Mesendoderm (in vitro differentiated cells): ENCODE data around the gene ATP6V0C.
"Not testable (repeated sequence)": the region's sequence is repeated elsewhere in the genome, so short reads cannot be mapped to it uniquely, and the experiment has no call there.

Experiments used
- DNase-seq: peaks from one replicate; pipeline ENCODE4 v3.0.0; 2013
- H2AK5ac ChIP-seq: 2 replicates; pipeline ENCODE4 v1.6.1; 2013; ENCODE audit warnings: low read length, inconsistent platforms
- H2BK120ac ChIP-seq: 2 replicates; pipeline ENCODE4 v1.6.1; 2013; ENCODE audit warnings: low read depth, mild to moderate bottlenecking, low read length, moderate library complexity, mixed read lengths
- H2BK15ac ChIP-seq: replicated peaks from 2 replicates; pipeline ENCODE4 v1.6.1; 2013; ENCODE audit warnings: low read depth, mild to moderate bottlenecking, moderate library complexity
- H2BK5ac ChIP-seq: 2 replicates; pipeline ENCODE4 v1.6.1; 2013; ENCODE audit warnings: low read length, inconsistent platforms
- H3K18ac ChIP-seq: 2 replicates; pipeline ENCODE4 v1.6.1; 2013; ENCODE audit warnings: mild to moderate bottlenecking, low read length, mixed read lengths
- H3K23ac ChIP-seq: one replicate; pipeline ENCODE4 v1.6.1; 2013; ENCODE audit warnings: low read length
- H3K27ac ChIP-seq: 2 replicates; pipeline ENCODE4 v1.5.1; 2013; ENCODE audit warnings: low read depth, mild to moderate bottlenecking, inconsistent platforms, low read length, moderate library complexity
- H3K27me3 ChIP-seq: 2 replicates; pipeline ENCODE4 v1.6.1; 2013; ENCODE audit warnings: low read length, control low read depth, mild to moderate bottlenecking, inconsistent platforms; ENCODE audit not compliant: insufficient read depth, poor library complexity
- H3K36me3 ChIP-seq: 2 replicates; pipeline ENCODE4 v1.6.1; 2013; ENCODE audit warnings: low read length, inconsistent platforms; ENCODE audit not compliant: control insufficient read depth, insufficient read depth
- H3K4ac ChIP-seq: one replicate; pipeline ENCODE4 v1.6.1; 2013; ENCODE audit warnings: low read depth, mild to moderate bottlenecking, low read length, moderate library complexity
- H3K4me1 ChIP-seq: 2 replicates; pipeline ENCODE4 v1.6.1; 2013; ENCODE audit warnings: low read depth, low read length, inconsistent platforms; ENCODE audit not compliant: control insufficient read depth
- H3K4me2 ChIP-seq: 2 replicates; pipeline ENCODE4 v1.6.1; 2013; ENCODE audit warnings: low read length
- H3K4me3 ChIP-seq: 2 replicates; pipeline ENCODE4 v1.5.1; 2013; ENCODE audit warnings: mild to moderate bottlenecking, low read length
- H3K56ac ChIP-seq: one replicate; pipeline ENCODE4 v1.6.1; 2013; ENCODE audit warnings: low read length
- H3K79me1 ChIP-seq: 2 replicates; pipeline ENCODE4 v1.6.1; 2013; ENCODE audit warnings: low read length, inconsistent platforms
- H3K79me2 ChIP-seq: 2 replicates; pipeline ENCODE4 v1.6.1; 2013; ENCODE audit warnings: mild to moderate bottlenecking, low read length; ENCODE audit not compliant: control insufficient read depth, insufficient read depth
- H3K9ac ChIP-seq: 2 replicates; pipeline ENCODE4 v1.6.1; 2013; ENCODE audit warnings: low read length, inconsistent platforms
- H4K5ac ChIP-seq: one replicate; pipeline ENCODE4 v1.6.1; 2013; ENCODE audit warnings: low read length
- H4K8ac ChIP-seq: one replicate; pipeline ENCODE4 v1.6.1; 2013; ENCODE audit warnings: low read depth, mild to moderate bottlenecking, control low read depth, low read length, moderate library complexity
- WGBS: extraction: QIAGEN DNeasy Blood & Tissue Kit; methylation state at CpG from one replicate; pipeline ENCODE4 v1.1.7; 2013; ENCODE audit warnings: low lambda C conversion rate, missing lambda C conversion rate; ENCODE audit not compliant: insufficient coverage; ENCODE audit errors: extremely low coverage; 5-methylcytosine and 5-hydroxymethylcytosine counted together

The ATP6V0C gene

DNA sequence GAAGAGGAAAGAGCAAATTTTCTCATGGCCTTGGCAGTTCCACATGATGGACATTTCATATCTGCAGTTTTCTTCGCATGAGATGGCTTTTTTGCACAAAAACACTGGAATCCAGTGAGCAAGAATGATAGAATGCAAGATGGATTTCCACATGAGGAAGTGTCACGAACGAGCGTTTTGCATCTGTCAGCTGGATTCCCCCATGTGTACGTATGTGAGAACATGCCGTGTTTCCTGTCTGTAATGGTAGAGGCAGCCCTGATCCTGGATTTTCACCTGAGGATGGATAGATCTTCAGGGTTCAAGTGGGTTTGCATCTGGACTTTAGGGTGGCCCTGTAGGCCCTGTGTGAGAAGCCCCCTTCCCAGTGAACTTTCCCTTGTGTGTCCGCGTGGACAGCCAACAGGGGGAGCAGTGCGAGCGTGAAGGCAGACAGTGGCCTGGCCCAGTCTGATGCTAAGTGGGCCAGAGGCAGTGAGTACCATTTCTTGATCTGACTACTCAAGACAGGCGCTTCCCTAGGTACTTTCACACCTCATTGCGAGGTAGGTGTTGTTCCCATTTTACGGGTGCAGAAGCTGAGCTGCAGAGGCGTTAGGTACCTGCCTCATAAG, 26.2 kb downstream of the ATP6V0C start:
- WGBS, result no CpG with 5 or more reads among the region's 14 CpGs
- H3K79me1 ChIP-seq, H2AK5ac ChIP-seq, H3K36me3 ChIP-seq, H2BK5ac ChIP-seq, H3K4me3 ChIP-seq, H3K56ac ChIP-seq, H3K9ac ChIP-seq, H3K27me3 ChIP-seq, DNase-seq, H3K27ac ChIP-seq, H3K23ac ChIP-seq, H3K79me2 ChIP-seq, H3K4me1 ChIP-seq, H2BK120ac ChIP-seq, H4K5ac ChIP-seq, H4K8ac ChIP-seq, H2BK15ac ChIP-seq, H3K4me2 ChIP-seq, H3K18ac ChIP-seq, H3K4ac ChIP-seq: not testable (repeated sequence)

DNA sequence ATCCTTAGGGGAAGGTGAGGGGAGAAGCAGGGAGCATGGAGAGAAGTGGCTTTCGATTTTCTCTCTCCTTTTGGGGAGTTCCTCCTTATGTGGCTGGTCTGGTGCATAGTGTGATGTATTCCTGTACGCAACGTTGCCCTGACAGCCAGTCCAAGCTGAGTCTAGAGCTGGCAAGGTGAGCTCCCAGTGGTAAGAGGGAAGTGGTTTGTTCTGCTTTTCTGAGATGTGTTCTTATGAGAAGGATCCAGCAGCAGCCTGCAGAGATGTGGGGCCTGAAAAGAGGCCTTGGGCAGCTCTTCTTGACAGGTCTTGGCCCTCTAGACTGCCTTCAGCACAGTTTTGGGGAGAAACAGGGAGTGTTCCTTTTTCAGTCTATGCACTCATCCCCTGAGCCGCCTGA, 27.2 kb downstream of the ATP6V0C start:
- H3K79me1 ChIP-seq, H3K27ac ChIP-seq: not testable (repeated sequence)
- WGBS, result no CpG with 5 or more reads among the region's 4 CpGs

DNA sequence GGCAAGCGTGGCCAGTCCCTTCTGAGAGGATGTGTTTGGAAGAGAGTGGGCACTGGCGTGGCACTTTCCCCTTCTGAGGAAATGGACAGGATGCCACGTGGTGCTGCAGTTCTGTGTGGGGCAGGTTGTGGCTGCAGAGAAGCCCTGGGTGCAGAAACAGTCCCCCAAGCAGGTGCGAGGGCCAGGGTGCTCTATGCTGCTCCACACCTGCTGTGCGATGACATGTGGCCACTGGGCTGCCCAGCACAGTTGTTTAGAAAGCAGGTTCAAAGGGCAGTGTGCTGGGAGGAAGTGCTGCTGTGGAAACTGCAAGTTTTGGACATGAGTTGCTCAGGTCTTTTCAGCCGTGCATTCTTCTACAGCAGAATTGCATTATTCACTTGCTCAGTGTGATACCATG, 27.7 kb downstream of the ATP6V0C start:
- H2BK120ac ChIP-seq, H4K5ac ChIP-seq, H3K56ac ChIP-seq, DNase-seq, H3K23ac ChIP-seq, H3K36me3 ChIP-seq, H3K4me1 ChIP-seq, H3K27me3 ChIP-seq, H3K4me2 ChIP-seq, H4K8ac ChIP-seq, H2AK5ac ChIP-seq, H3K79me2 ChIP-seq, H3K79me1 ChIP-seq, H3K27ac ChIP-seq, H3K4ac ChIP-seq, H3K18ac ChIP-seq, H2BK15ac ChIP-seq, H3K4me3 ChIP-seq, H3K9ac ChIP-seq, H2BK5ac ChIP-seq: not testable (repeated sequence)
- no CpG with 5 or more reads among the region's 6 CpGs for WGBS

More for the DNA sequence above, 27.2 kb downstream of the ATP6V0C start:
- not testable (repeated sequence) for H3K4me2 ChIP-seq, H2BK5ac ChIP-seq, H3K23ac ChIP-seq, H2AK5ac ChIP-seq, H3K56ac ChIP-seq, DNase-seq, H3K36me3 ChIP-seq, H4K8ac ChIP-seq, H2BK120ac ChIP-seq, H3K4ac ChIP-seq, H3K9ac ChIP-seq, H3K79me2 ChIP-seq, H2BK15ac ChIP-seq, H3K18ac ChIP-seq, H3K4me3 ChIP-seq, H4K5ac ChIP-seq, H3K4me1 ChIP-seq, H3K27me3 ChIP-seq

DNA sequence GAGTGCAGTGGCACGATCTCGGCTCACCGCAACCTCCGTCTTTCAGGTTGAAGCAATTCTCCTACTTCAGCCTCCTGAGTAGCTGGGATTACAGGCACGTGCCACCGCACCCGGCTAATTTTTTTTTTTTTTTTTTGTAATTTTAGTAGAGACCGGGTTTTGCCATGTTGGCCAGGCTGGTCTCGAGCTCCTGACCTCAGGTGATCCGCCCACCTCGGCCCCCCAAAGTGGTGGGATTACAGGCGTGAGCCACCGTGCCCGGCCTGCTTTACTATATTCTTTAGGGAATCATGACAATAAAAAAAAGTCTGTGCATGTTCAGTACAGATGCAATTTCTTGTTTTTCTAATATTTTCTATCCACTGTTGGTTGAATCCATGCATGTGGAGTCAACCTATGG, 30.0 kb downstream of the ATP6V0C start:
- not testable (repeated sequence) for H3K56ac ChIP-seq, H4K8ac ChIP-seq, H3K27me3 ChIP-seq, H3K4me2 ChIP-seq, H3K4ac ChIP-seq, H3K79me2 ChIP-seq, H2BK5ac ChIP-seq, DNase-seq, H3K4me3 ChIP-seq, H3K18ac ChIP-seq, H3K9ac ChIP-seq, H2AK5ac ChIP-seq, H2BK15ac ChIP-seq, H3K27ac ChIP-seq, H2BK120ac ChIP-seq, H3K36me3 ChIP-seq, H3K79me1 ChIP-seq, H4K5ac ChIP-seq, H3K4me1 ChIP-seq, H3K23ac ChIP-seq
- no CpG with 5 or more reads among the region's 14 CpGs for WGBS

DNA sequence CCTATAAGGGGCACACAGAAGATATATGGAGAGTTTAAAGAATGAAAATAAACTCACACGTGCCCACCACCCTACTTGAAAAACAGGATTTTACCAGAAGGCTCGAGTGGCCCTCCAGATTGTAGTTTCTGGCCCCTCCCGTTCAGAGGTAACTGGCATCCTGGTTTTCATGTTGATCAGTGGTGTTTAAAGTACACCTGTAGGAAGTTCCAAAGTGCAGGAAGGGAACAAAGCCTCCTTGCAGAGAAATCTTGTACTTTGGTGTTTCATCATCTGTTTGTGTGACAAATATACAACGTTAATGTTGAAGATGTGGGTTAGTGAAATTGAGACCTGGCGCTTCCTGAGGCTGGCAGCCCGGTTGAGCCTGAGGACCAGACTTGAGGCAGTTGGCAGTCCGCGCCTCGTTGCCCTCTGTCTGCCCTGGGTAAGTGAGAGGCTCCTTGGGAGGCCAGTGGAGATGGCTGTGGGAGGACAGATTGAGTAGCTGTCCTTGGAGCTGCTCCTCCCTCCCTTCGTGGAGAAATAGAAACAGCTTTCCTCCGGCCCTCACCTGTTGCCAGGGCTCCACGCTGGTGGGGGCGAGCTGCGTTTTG, 36.6 kb downstream of the ATP6V0C start:
- H4K8ac ChIP-seq, H3K18ac ChIP-seq, H3K79me2 ChIP-seq, H3K27ac ChIP-seq, H3K4me2 ChIP-seq, H3K36me3 ChIP-seq, H2BK120ac ChIP-seq, H4K5ac ChIP-seq, H2BK15ac ChIP-seq, H2AK5ac ChIP-seq, H3K4ac ChIP-seq, H2BK5ac ChIP-seq, H3K56ac ChIP-seq, DNase-seq, H3K4me3 ChIP-seq, H3K27me3 ChIP-seq, H3K79me1 ChIP-seq, H3K4me1 ChIP-seq, H3K23ac ChIP-seq, H3K9ac ChIP-seq: not testable (repeated sequence)
- WGBS, result no CpG with 5 or more reads among the region's 14 CpGs

DNA sequence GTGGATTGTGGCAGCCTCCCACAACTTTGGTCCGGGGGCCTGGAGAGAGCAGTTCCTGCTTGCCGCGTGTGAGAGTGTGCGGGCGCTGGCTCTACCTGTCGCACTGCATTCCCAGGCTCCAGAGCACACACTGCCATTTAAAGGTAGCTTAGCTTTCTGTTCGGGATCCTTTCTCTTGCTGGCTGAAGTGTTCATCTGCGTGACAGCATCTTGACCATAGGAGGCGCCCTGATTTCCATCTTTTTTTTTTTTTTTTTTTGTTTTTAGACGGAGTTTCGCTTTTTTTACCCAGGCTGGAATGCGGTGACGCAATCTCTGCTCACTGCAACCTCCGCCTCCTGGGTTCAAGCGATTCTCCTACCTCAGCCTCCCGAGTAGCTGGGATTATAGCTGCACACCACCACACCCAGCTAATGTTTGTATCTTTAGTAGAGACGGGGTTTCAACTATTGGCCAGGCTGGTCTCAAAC, 37.7 kb downstream of the ATP6V0C start:
- not testable (repeated sequence) for H3K27me3 ChIP-seq, H2AK5ac ChIP-seq, H3K4me1 ChIP-seq, H3K56ac ChIP-seq, H3K36me3 ChIP-seq, H3K4ac ChIP-seq, H3K9ac ChIP-seq, H3K4me3 ChIP-seq, H4K8ac ChIP-seq, H3K79me1 ChIP-seq, H3K4me2 ChIP-seq, H2BK5ac ChIP-seq, H3K27ac ChIP-seq, H3K18ac ChIP-seq, H3K23ac ChIP-seq, H2BK120ac ChIP-seq, H4K5ac ChIP-seq, H3K79me2 ChIP-seq, H2BK15ac ChIP-seq
- no CpG with 5 or more reads among the region's 17 CpGs for WGBS
- peak; percentile 77 for DNase-seq
